ENCODE data around the gene NUP210.

NUP210 gene

GRCh38 chr3:13373975-13374586 is 46.0 kb downstream of the NUP210 start:
- no peak for DNase-seq

DNA sequence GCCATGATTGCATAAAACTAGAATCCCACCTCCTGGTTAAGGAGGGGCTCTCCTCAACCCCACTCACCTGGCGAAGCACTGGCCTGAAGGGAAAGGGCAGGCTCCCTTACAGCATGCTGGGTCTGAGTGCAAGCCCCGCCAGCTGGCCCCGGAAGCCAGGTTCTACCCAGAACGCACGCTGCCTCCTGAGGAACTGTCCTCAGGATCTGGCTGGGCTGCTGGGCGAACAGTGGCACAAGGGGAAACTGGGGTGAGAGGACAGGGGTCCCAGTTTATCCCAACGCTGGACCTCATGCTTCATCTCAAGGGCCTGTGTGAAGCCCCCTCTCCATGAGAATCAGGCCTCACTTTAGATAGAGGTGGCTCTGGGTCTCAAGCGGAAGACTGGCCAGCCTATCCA is 47.5 kb downstream of the NUP210 start:
- DNase-seq, result no peak

DNA sequence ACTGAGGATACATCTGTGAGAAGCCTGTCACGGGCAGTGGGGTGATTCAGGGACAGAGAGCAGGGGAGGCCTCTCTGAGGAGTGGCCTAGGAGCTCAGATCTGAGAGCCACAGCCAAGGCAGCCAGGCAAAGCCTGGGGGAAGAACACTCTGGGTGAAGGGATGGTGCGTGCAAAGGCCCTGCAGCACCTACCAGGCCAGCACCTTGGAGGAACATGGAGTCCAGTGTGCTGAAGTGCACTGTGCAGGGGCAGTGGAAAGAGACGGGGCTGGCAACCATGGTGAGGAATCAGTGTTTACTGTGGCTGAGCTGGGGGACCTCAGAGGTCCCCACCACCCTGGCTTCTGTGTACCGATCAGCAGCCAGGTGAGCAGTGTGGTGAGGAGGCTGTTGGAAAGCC is 48.0 kb downstream of the NUP210 start:
- no peak for DNase-seq

- peak; percentile 43 for DNase-seq
Observed at GRCh38 chr3:13371100-13372075, 48.7 kb downstream of the NUP210 start.

- no peak for DNase-seq
Observed at GRCh38 chr3:13370609-13371008, 49.5 kb downstream of the NUP210 start.

- DNase-seq, result no peak
Observed at GRCh38 chr3:13370055-13370454, 50.1 kb downstream of the NUP210 start.

DNA sequence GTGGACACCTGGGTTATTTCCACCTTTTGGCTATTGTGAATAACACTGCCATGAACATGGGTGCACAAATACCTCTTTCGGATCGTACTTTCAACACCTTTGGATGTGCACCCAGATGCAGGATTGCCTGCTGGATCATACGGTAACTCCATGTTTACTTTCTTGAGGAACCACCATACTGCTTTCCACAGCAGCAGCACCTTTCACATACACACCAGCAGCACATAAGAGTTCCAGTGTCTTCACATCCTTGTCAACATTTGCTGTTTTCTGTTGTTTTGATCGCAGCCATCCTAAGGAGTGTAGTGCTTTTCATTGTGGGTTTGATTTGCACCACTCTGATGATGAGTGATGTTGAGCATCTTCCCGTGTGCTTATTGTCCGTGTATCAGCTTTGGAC is 51.3 kb downstream of the NUP210 start:
- no peak for DNase-seq

DNA sequence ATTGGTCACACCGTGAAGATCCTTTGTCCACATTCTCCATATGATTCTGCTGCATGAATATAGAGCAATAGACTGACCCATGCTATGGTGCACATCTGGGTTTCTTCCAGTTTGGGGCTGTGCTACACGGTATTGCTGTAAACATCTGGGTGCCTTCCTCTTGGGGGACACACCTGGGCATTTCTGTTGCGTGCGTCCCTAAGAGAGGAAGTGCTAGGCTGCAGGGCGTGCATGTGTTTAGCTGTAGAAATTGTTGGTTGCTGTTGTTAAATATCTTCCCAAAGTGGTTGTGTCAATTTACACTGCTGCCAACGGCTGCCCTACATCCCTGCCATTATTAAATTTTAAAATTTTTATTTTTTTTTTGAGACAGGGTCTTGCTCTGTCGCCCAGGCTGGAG is 52.4 kb downstream of the NUP210 start:
- no peak for DNase-seq

- DNase-seq, result no peak
Observed at GRCh38 chr3:13365390-13366379, 54.4 kb downstream of the NUP210 start.

- peak; percentile 73 for DNase-seq
Observed at GRCh38 chr3:13364602-13365271, 55.4 kb downstream of the NUP210 start.

DNA sequence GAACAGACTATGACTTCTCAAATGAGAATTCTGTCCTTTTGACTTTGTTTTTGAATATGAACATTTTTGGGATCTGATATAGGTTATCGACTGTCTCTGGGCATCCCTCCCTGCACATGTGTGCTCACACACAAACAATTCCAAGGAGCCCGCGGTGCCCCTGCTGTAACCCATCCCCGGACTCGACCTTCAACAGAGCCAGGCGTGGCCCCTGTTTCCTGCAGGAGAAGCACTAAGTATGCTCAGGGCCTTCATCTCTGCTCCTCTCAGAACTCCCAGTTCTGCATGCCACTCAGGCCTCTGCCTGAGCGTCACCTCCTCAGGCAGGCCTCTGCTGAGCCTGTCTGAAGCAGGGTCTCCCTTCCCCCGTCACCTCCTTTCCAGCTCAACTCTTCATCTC is 57.6 kb downstream of the NUP210 start:
- DNase-seq, result no peak

DNA sequence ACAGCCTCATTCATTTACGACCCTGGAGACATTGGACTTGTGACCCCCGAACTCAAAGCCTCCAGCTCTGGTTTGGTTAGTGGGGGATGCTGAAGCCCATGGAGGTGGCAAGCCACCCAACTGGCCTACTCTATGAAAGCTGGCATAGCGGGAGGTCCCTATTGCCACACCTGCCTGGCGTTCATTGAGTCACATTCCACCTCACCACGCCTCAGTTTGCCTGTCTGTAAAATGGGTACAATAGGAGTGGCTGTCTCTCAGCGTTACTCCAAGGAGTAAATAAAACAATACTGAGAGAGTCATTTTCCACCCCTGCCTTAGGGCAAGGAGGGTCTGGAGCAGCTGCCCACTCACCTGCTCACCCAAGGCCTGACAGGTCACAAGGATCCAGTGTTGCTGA is 60.2 kb downstream of the NUP210 start:
- no peak for DNase-seq

DNA sequence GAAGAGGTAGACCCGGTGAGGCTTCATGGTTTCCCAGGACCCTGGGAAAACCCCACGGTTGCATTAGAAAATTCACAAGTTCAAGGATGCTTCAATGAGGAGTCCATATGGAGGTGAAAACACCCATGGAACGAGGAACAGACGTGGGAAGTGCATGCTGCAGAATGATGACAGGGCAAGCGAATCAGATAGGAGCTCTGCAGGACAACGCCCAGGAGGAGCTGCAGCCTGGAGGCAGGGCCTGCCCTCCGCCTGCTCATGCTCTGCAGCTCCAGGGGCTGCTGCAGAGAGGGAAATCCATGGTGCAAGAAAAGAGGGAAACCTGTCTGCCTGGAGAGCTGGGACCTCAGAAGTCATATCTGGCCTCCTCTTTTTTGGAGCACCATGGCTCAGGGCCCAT is 61.5 kb downstream of the NUP210 start:
- DNase-seq, result no peak

GRCh38 chr3:13358051-13358450 is 62.1 kb downstream of the NUP210 start:
- no peak for DNase-seq

DNA sequence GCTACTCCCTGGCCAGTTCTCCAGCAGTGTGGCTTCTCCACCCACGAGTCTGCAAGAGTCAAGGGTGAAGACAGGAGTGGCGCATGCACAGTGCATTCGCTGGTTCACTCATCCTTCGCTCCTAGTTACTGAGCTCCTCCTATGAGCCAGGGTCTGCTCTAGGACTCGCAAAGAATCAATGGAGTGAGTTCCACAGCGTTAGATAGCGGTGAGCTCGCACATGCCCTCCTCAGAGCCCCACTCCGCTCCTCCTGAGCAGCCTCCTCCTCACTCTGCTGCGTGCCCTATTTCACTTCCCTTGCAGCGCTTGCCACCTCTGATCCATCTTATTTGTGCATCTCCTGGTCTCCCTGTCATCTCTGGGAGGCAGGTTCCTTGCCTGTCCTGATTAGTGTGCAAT is 63.0 kb downstream of the NUP210 start:
- no peak for DNase-seq

DNA sequence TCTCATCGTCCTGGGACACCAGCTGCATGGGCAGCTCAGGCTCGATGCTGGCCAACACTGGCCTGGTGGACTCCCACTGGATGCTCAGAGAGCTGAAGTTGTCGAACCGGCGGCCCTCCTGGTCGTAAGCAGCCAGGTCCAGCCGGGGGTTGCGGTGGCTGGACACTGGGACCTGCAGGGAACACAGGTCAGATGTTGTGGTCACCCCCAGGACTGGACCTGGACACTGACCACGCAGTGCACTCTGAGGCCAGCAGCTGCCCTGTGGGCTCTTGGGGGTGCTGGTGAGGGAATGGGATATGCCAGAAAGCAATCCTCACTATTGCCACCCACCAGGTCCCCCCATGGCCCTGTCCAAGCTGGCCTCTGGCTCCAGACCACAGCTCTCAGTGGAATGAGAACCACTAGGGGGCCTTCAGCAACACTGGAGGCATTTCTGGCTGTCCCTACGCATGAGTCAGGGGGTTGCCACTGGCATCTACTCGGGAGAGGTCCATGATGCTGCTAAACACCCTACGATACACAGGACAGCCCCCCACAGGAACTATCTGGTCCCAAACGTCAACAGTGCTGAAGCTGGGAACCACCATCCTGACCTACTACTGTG is 66.1 kb downstream of the NUP210 start:
- peak; percentile 48 for DNase-seq

GRCh38 chr3:13353506-13353905 is 66.6 kb downstream of the NUP210 start:
- no peak for DNase-seq

DNA sequence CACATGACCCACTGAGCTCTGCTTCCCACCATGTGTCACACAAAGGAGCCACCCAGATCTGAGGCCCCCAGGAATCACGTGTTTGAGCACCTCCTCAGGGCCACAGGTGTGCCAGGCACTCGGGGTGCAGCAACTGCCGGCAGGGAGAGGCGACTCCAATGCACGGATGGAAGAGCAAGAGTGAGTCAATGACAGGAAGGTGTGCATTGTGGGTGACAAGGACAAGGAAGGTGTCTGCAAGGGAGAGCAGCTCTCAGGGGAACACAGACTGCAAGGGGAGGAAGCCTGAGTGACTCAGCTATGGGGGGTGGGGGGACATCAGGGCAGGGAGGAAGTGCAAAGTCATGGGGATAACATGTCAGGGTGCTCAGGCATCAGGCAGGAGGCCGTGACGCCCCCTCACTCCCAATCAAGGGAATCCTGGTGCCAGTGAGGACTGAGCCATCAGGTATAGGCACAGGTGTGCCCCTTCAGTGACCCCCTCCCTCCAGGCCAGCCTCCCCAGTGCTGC is 67.4 kb downstream of the NUP210 start:
- DNase-seq, result peak; percentile 76

- no peak for DNase-seq
Observed at GRCh38 chr3:13349823-13350222, 70.3 kb downstream of the NUP210 start.

GRCh38 chr3:13348661-13349396 is 71.3 kb downstream of the NUP210 start:
- peak; percentile 66 for DNase-seq

DNA sequence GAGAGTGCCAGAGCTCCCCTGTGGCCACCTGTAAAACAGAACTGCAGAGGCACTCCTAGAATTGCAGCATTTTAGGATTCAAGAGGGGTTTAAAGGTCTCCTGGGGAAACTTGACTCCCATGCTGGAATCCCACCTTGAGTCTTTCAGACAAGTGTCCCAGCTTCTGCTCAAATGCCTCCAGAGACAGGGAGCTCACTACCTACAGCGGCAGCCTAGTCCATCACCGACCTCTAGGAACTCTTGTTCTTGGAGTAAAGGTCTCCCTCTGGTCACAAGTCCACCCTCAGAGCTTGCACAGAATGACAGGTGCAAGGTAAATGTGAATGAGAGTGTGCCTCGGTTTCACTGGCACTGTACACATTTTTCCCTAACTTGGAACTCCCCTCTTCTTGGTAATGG is 72.0 kb downstream of the NUP210 start:
- DNase-seq, result no peak

All from fibroblast of skin of back (primary cell).